Endothelial cell of umbilical vein (primary cell): ENCODE results near the gene ITGB3. TPM values are rescaled to one million over a fixed set of nuclear protein-coding genes. Genes with fewer than 3 reads are reported as not detected.

ENCODE experiments used
- BruUV-seq: library from RNA; stranded (reverse); fragments of 400-500 nt; replicated peaks from 2 replicates; lab custom pipeline; 2021; lab: Mats Ljungman, UMichigan
- CTCF ChIA-PET: fragments of 300-600, 350-600 bp; sonication (Branson Sonifier 250); formaldehyde crosslinking; loops from one replicate; lab custom pipeline; 2021; ENCODE audit warnings: antibody characterized with exemption, inconsistent platforms; lab: Charles Lee
- POLR2A ChIA-PET: fragments of 300-600, 350-600 bp; sonication (Branson Sonifier 250); formaldehyde crosslinking; loops from one replicate; lab custom pipeline; 2021; ENCODE audit warnings: antibody characterized with exemption, inconsistent platforms; lab: Charles Lee
- DNase-seq: peaks from one replicate; pipeline ENCODE4 v3.0.0-alpha.2; 2011; ENCODE audit warnings: low read depth, low spot score
- FAIRE-seq: peaks from 2 replicates; lab custom pipeline; 2011; peaks lifted over from hg19 to GRCh38; lab: Jason Lieb, UNC
- H2AFZ ChIP-seq: 2 replicates; pipeline ENCODE4 v1.6.0; 2012; ENCODE audit warnings: low read depth, low read length, control low read depth, inconsistent platforms
- H3K27ac ChIP-seq: 2 replicates; pipeline ENCODE4 v1.5.1; 2011; ENCODE audit warnings: low read depth, mild to moderate bottlenecking, control low read depth, low read length, moderate library complexity; ENCODE audit not compliant: insufficient read depth
- H3K27me3 ChIP-seq, 2 experiments: 2 replicates each; pipeline versions ENCODE4 v1.6.0 to v1.6.1; 2011; ENCODE audit warnings: low read length in 2 of 2, mixed read lengths in 1 of 2; ENCODE audit not compliant: control insufficient read depth in 2 of 2, insufficient read depth in 2 of 2
- H3K36me3 ChIP-seq, 2 experiments: 2 replicates in 1 of 2; 3 replicates in 1 of 2; pipeline ENCODE4 v1.5.1; 2011; ENCODE audit warnings: low read length in 2 of 2, mild to moderate bottlenecking in 1 of 2, moderate library complexity in 1 of 2; ENCODE audit not compliant: control insufficient read depth in 2 of 2, insufficient read depth in 2 of 2; ENCODE audit errors: extremely low read depth in 1 of 2
- H3K4me1 ChIP-seq: 3 replicates; pipeline ENCODE4 v1.5.1; 2011; ENCODE audit warnings: mild to moderate bottlenecking, low read length; ENCODE audit not compliant: control insufficient read depth, insufficient read depth; ENCODE audit errors: extremely low read depth
- H3K4me2 ChIP-seq: 2 replicates; pipeline ENCODE4 v1.6.1; 2011; ENCODE audit warnings: low read length, control low read depth, mixed read lengths; ENCODE audit not compliant: insufficient read depth
- H3K4me3 ChIP-seq, 3 experiments: fragments of 200-600 bp in 1 of 3; sonication (generic), shearing (Covaris generic) in 1 of 3; replicated peaks in 1 of 3; 2 replicates each; pipeline ENCODE4 v1.5.1; 2011 to 2016; ENCODE audit warnings: control low read depth in 3 of 3, low read length in 3 of 3, mild to moderate bottlenecking in 2 of 3, inconsistent platforms in 1 of 3, low read depth in 1 of 3, moderate library complexity in 1 of 3; ENCODE audit not compliant: insufficient read depth in 1 of 3
- H3K79me2 ChIP-seq: 2 replicates; pipeline ENCODE4 v1.6.0; 2012; ENCODE audit warnings: low read length, inconsistent platforms; ENCODE audit not compliant: control insufficient read depth, insufficient read depth
- H3K9ac ChIP-seq: replicated peaks from 2 replicates; pipeline ENCODE3; 2011; ENCODE audit warnings: low read length, control low read depth; ENCODE audit not compliant: insufficient read depth; ENCODE audit errors: extremely low read depth
- H3K9me1 ChIP-seq: replicated peaks from 3 replicates; pipeline ENCODE4 v1.6.0; 2011; ENCODE audit warnings: mild to moderate bottlenecking, low read length; ENCODE audit not compliant: control insufficient read depth, insufficient read depth; ENCODE audit errors: extremely low read depth
- H3K9me3 ChIP-seq: replicated peaks from 2 replicates; pipeline ENCODE4 v1.5.1; 2012; ENCODE audit warnings: low read length, inconsistent platforms; ENCODE audit not compliant: control insufficient read depth, insufficient read depth
- H4K20me1 ChIP-seq: replicated peaks from 2 replicates; pipeline ENCODE3; 2011; ENCODE audit warnings: mild to moderate bottlenecking, low read length; ENCODE audit not compliant: control insufficient read depth, insufficient read depth; ENCODE audit errors: extremely low read depth
- CTCF ChIP-seq, 2 donors: IDR thresholded peaks; 1 replicate in 1 of 2; 2 replicates in 1 of 2; pipeline ENCODE4 v1.5.1; 2011; ENCODE audit warnings: low read length in 2 of 2, mild to moderate bottlenecking in 2 of 2, moderate library complexity in 2 of 2, control low read depth in 1 of 2, inconsistent platforms in 1 of 2, low read depth in 1 of 2; ENCODE audit not compliant: insufficient read depth in 1 of 2; ENCODE audit errors: extremely low read depth in 1 of 2
- FOS ChIP-seq: IDR thresholded peaks from 2 replicates; pipeline ENCODE4 v1.6.1; 2011; ENCODE audit warnings: mild to moderate bottlenecking, low read length, moderate library complexity, borderline replicate concordance; ENCODE audit not compliant: insufficient read depth
- GATA2 ChIP-seq: IDR thresholded peaks from 2 replicates; pipeline ENCODE4 v1.7.0; 2011; ENCODE audit warnings: low read depth, mild to moderate bottlenecking, moderate library complexity, mixed read lengths, low read length; ENCODE audit not compliant: insufficient read length, insufficient read depth
- JUN ChIP-seq: IDR thresholded peaks from 2 replicates; pipeline ENCODE4 v1.6.1; 2011; ENCODE audit warnings: borderline replicate concordance, low read depth; ENCODE audit not compliant: insufficient read length, insufficient read depth
- MAX ChIP-seq: IDR thresholded peaks from 2 replicates; pipeline ENCODE4 v1.6.1; 2011; ENCODE audit not compliant: insufficient read depth, insufficient read length
- MYC ChIP-seq: IDR thresholded peaks from one replicate; pipeline ENCODE4 v1.6.1; 2011; ENCODE audit warnings: mild to moderate bottlenecking, low read depth, low read length
- POLR2A ChIP-seq: IDR thresholded peaks from 2 replicates; pipeline ENCODE4 v1.6.1; 2012; ENCODE audit warnings: low read depth, mild to moderate bottlenecking, control low read depth, low read length
- dilution Hi-C: fragments of 300-500 bp; cut with MboI; formaldehyde crosslinking; loops from one replicate; pipeline ENCODE4 v1.15.0; 2019; ENCODE audit warnings: low sequenced_read_pairs; ENCODE audit not compliant: extremely low pct_ligation_motif_present
- intact Hi-C: fragments of 100-400 bp; cut with micrococcal nuclease; formaldehyde crosslinking; loops from one replicate; pipeline ENCODE4 v1.10.0; 2022
- polyA plus RNA-seq, 4 experiments: library from polyadenylated mRNA; depleted of rRNA in 3 of 4; stranded (reverse) in 3 of 4; unstranded in 1 of 4; fragments of >200 nt; gene quantifications; 2 replicates each; pipeline versions ENCODE4 v1.2.1 to v1.2.3, GENCODE V29; 2011 to 2012; ENCODE audit warnings: missing spikeins in 1 of 4
- total RNA-seq: library from RNA; stranded (reverse); gene quantifications from 2 replicates; pipeline ENCODE4 v1.2.3, GENCODE V29; 2021

The ITGB3 gene
- total and polyA plus RNA-seq, 2 donors (not counting 3 experiments of a cell fraction or from before 2014, with no cell fraction given), result 55.8 to 60.0 TPM

GRCh38 chr17:47301161-47301560 lies 47.5 kb downstream of the ITGB3 start:
- Histone ChIP-seq H3K27me3 (no peaks in the 10 kb centered on the region), H3K9me1 (no peaks in the 10 kb centered on the region), H3K9ac (no peak overlapping the region), H3K79me2 (no peaks in the 10 kb centered on the region), H3K4me1 (peaks cover 19% of the 10 kb centered on the region), H3K27ac (no peak overlapping the region), H3K4me2 (no peak overlapping the region), H4K20me1 (no peaks in the 10 kb centered on the region), H3K9me3 (no peaks in the 10 kb centered on the region), H2AFZ (no peak overlapping the region), H3K4me3 (no peak overlapping the region), H3K36me3 (peaks cover 6 to 38% of the 10 kb centered on the region in 2 experiments)
- DNase-seq, result no peak
- ChIA-PET POLR2A (no interaction called here), CTCF (interaction anchor here (0.7 to 2.2 kb wide), 5 partner anchors 11 to 22 kb away, joined by 3 to 6 read pairs (median 3); no protein-coding TSS in a partner anchor)
- intact Hi-C loops (no loop called here), dilution Hi-C loops (no loop called here)
- FAIRE-seq, result no peak
- no TSS peak for BruUV-seq
- TF ChIP-seq CTCF (IDR thresholded peaks at IDR 0.05; ENCODE audit: extremely low read depth in 1 of 2, insufficient read depth in 1 of 2, low read depth in 1 of 2, low read length in 2 of 2) (no peak), MYC (no peak), MAX (no peak), GATA2 (peak; percentile 10), FOS (no peak), POLR2A (no peak), JUN (no peak)
